ENCODE results near the gene FREM2.

Gene FREM2, protein sequence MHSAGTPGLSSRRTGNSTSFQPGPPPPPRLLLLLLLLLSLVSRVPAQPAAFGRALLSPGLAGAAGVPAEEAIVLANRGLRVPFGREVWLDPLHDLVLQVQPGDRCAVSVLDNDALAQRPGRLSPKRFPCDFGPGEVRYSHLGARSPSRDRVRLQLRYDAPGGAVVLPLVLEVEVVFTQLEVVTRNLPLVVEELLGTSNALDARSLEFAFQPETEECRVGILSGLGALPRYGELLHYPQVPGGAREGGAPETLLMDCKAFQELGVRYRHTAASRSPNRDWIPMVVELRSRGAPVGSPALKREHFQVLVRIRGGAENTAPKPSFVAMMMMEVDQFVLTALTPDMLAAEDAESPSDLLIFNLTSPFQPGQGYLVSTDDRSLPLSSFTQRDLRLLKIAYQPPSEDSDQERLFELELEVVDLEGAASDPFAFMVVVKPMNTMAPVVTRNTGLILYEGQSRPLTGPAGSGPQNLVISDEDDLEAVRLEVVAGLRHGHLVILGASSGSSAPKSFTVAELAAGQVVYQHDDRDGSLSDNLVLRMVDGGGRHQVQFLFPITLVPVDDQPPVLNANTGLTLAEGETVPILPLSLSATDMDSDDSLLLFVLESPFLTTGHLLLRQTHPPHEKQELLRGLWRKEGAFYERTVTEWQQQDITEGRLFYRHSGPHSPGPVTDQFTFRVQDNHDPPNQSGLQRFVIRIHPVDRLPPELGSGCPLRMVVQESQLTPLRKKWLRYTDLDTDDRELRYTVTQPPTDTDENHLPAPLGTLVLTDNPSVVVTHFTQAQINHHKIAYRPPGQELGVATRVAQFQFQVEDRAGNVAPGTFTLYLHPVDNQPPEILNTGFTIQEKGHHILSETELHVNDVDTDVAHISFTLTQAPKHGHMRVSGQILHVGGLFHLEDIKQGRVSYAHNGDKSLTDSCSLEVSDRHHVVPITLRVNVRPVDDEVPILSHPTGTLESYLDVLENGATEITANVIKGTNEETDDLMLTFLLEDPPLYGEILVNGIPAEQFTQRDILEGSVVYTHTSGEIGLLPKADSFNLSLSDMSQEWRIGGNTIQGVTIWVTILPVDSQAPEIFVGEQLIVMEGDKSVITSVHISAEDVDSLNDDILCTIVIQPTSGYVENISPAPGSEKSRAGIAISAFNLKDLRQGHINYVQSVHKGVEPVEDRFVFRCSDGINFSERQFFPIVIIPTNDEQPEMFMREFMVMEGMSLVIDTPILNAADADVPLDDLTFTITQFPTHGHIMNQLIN (N-terminal part only)
- 0 reads per million in 3 donors for total RNA-seq

DNA sequence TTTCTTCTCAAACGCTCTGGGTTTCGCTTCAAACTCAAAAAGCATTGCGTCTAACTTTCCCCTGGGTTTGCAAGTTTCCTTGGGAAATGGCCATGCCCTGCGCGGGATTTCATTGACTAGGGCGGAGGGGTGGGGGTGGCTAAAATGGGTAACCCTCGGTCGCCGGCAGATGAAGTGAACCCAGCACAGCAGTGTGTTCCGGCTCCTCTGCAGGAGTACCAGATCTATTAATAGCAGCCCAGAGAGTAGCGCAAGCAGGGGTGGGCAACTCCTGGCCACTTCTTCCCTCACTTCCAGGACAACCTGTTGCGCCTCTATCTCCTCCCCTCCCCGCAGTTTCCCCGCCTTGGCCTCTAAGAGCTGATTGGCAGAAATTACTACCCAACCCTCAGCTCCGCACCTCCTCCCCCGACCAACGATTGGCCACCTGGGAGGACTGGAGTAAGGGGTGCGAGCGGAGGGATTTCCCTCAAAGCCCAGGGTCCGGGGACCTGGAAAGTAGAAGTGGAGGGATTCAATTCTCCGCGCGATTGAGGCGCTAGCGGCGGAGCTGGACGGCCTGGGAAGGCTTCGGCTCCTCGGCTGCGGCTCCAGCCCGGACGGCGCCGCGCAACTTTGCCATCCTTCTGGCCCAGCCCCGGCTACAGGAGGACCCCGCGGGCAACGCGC lies at the start of gene FREM2:
Gene FREM2, plus strand, starts transcription at position 501 of the 669 bp plus-strand sequence. CDS start 268 bp downstream, outside the sequence.
- peaks cover 9% of the 10 kb centered on the region for H3K27me3 ChIP-seq (replicated peaks; ENCODE audit: control insufficient read depth, insufficient read depth, low read length, poor library complexity, severe bottlenecking)
- H3K36me3 ChIP-seq (ENCODE audit: control insufficient read depth, insufficient read depth, low read length): no peaks in the 10 kb centered on the region
- no peaks in the 10 kb centered on the region for H3K9me3 ChIP-seq (ENCODE audit: control insufficient read depth, low read length)
- H3K4me1 ChIP-seq (ENCODE audit: control insufficient read depth, insufficient read depth, low read length, poor library complexity, severe bottlenecking): no peaks in the 10 kb centered on the region
- no peak for DNase-seq
- no peak within 1 kb of the TSS for H3K4me3 ChIP-seq (ENCODE audit: insufficient read depth, low read depth, low read length, poor library complexity, severe bottlenecking)
- H3K27ac ChIP-seq (ENCODE audit: insufficient read depth, low read length, poor library complexity, severe bottlenecking): no peak within 1 kb of the TSS

GRCh38 chr13:38637576-38637975 lies 49.3 kb upstream of the FREM2 start:
- Histone ChIP-seq H3K27ac (ENCODE audit: insufficient read depth, low read length, poor library complexity, severe bottlenecking) (no peak overlapping the region), H3K36me3 (ENCODE audit: control insufficient read depth, insufficient read depth, low read length) (no peaks in the 10 kb centered on the region), H3K9me3 (ENCODE audit: control insufficient read depth, low read length) (no peaks in the 10 kb centered on the region), H3K4me3 (ENCODE audit: insufficient read depth, low read depth, low read length, poor library complexity, severe bottlenecking) (no peak overlapping the region), H3K4me1 (ENCODE audit: control insufficient read depth, insufficient read depth, low read length, poor library complexity, severe bottlenecking) (no peaks in the 10 kb centered on the region), H3K27me3 (replicated peaks; ENCODE audit: control insufficient read depth, insufficient read depth, low read length, poor library complexity, severe bottlenecking) (no peaks in the 10 kb centered on the region)
- no peak for DNase-seq

DNA sequence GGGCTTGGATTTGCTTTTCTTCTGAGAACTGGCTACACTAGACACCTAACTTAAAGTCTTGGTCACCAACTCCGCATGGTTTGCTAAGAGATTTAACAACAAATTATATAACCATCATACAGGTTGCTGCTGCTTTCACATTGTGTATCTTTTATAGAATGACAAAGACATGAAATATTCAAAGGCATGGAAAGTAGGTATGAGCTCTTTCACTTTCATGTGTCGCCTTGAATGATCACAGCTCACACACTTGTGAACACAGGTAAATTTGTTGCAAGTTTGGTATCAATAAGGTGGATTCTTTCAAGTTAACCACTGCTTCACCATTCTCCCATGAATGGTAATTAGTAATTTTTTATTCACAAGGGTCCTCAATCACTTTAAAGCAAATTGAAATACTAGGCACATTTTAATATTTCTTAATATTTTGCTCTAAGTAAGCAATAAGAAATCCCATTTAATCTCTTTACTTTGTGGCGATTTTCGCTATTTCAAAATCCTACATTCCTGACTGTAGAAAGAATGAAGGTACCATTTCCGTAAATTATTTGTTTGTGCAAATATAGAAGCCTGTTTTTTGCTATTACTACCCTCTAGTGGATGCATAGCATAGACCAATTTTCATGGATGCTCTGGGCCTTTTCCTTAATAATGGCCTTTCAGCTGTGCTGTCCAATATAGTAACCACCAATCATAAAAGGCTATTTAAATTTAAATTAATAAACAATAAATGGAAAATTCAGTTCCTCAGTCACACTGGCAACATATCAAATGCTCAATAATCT lies 45.5 kb upstream of the FREM2 start:
- no peaks in the 10 kb centered on the region for H3K36me3 ChIP-seq (ENCODE audit: control insufficient read depth, insufficient read depth, low read length)
- H3K9me3 ChIP-seq (ENCODE audit: control insufficient read depth, low read length): no peaks in the 10 kb centered on the region
- no peak for DNase-seq
- no peak overlapping the region for H3K27ac ChIP-seq (ENCODE audit: insufficient read depth, low read length, poor library complexity, severe bottlenecking)
- no peaks in the 10 kb centered on the region for H3K27me3 ChIP-seq (replicated peaks; ENCODE audit: control insufficient read depth, insufficient read depth, low read length, poor library complexity, severe bottlenecking)
- no peak overlapping the region for H3K4me3 ChIP-seq (ENCODE audit: insufficient read depth, low read depth, low read length, poor library complexity, severe bottlenecking)
- no peaks in the 10 kb centered on the region for H3K4me1 ChIP-seq (ENCODE audit: control insufficient read depth, insufficient read depth, low read length, poor library complexity, severe bottlenecking)

GRCh38 chr13:38647312-38647711 lies 39.6 kb upstream of the FREM2 start:
- H3K9me3 ChIP-seq (ENCODE audit: control insufficient read depth, low read length): no peaks in the 10 kb centered on the region
- no peak for DNase-seq
- no peaks in the 10 kb centered on the region for H3K27me3 ChIP-seq (replicated peaks; ENCODE audit: control insufficient read depth, insufficient read depth, low read length, poor library complexity, severe bottlenecking)
- H3K4me3 ChIP-seq (ENCODE audit: insufficient read depth, low read depth, low read length, poor library complexity, severe bottlenecking): no peak overlapping the region
- no peaks in the 10 kb centered on the region for H3K4me1 ChIP-seq (ENCODE audit: control insufficient read depth, insufficient read depth, low read length, poor library complexity, severe bottlenecking)
- H3K36me3 ChIP-seq (ENCODE audit: control insufficient read depth, insufficient read depth, low read length): no peaks in the 10 kb centered on the region
- H3K27ac ChIP-seq (ENCODE audit: insufficient read depth, low read length, poor library complexity, severe bottlenecking): no peak overlapping the region

- no peak overlapping the region for H3K27ac ChIP-seq (ENCODE audit: insufficient read depth, low read length, poor library complexity, severe bottlenecking)
- DNase-seq: no peak
- no peaks in the 10 kb centered on the region for H3K36me3 ChIP-seq (ENCODE audit: control insufficient read depth, insufficient read depth, low read length)
- H3K4me1 ChIP-seq (ENCODE audit: control insufficient read depth, insufficient read depth, low read length, poor library complexity, severe bottlenecking): no peaks in the 10 kb centered on the region
- H3K27me3 ChIP-seq (replicated peaks; ENCODE audit: control insufficient read depth, insufficient read depth, low read length, poor library complexity, severe bottlenecking): no peaks in the 10 kb centered on the region
- no peaks in the 10 kb centered on the region for H3K9me3 ChIP-seq (ENCODE audit: control insufficient read depth, low read length)
- H3K4me3 ChIP-seq (ENCODE audit: insufficient read depth, low read depth, low read length, poor library complexity, severe bottlenecking): no peak overlapping the region
These were observed 38.0 kb upstream of the FREM2 start for GRCh38 chr13:38648912-38649311.

GRCh38 chr13:38656699-38657098 lies 30.2 kb upstream of the FREM2 start:
- H3K9me3 ChIP-seq (ENCODE audit: control insufficient read depth, low read length): no peaks in the 10 kb centered on the region
- H3K4me1 ChIP-seq (ENCODE audit: control insufficient read depth, insufficient read depth, low read length, poor library complexity, severe bottlenecking): no peaks in the 10 kb centered on the region
- no peak overlapping the region for H3K4me3 ChIP-seq (ENCODE audit: insufficient read depth, low read depth, low read length, poor library complexity, severe bottlenecking)
- H3K27me3 ChIP-seq (replicated peaks; ENCODE audit: control insufficient read depth, insufficient read depth, low read length, poor library complexity, severe bottlenecking): no peaks in the 10 kb centered on the region
- no peak overlapping the region for H3K27ac ChIP-seq (ENCODE audit: insufficient read depth, low read length, poor library complexity, severe bottlenecking)
- no peak for DNase-seq
- H3K36me3 ChIP-seq (ENCODE audit: control insufficient read depth, insufficient read depth, low read length): no peaks in the 10 kb centered on the region

GRCh38 chr13:38657191-38657590 lies 29.7 kb upstream of the FREM2 start:
- no peak for DNase-seq
- no peaks in the 10 kb centered on the region for H3K4me1 ChIP-seq (ENCODE audit: control insufficient read depth, insufficient read depth, low read length, poor library complexity, severe bottlenecking)
- no peaks in the 10 kb centered on the region for H3K27me3 ChIP-seq (replicated peaks; ENCODE audit: control insufficient read depth, insufficient read depth, low read length, poor library complexity, severe bottlenecking)
- H3K4me3 ChIP-seq (ENCODE audit: insufficient read depth, low read depth, low read length, poor library complexity, severe bottlenecking): no peak overlapping the region
- no peak overlapping the region for H3K27ac ChIP-seq (ENCODE audit: insufficient read depth, low read length, poor library complexity, severe bottlenecking)
- no peaks in the 10 kb centered on the region for H3K36me3 ChIP-seq (ENCODE audit: control insufficient read depth, insufficient read depth, low read length)
- no peaks in the 10 kb centered on the region for H3K9me3 ChIP-seq (ENCODE audit: control insufficient read depth, low read length)

GRCh38 chr13:38658906-38659305 lies 28.0 kb upstream of the FREM2 start:
- Histone ChIP-seq H3K4me1 (ENCODE audit: control insufficient read depth, insufficient read depth, low read length, poor library complexity, severe bottlenecking) (no peaks in the 10 kb centered on the region), H3K27ac (ENCODE audit: insufficient read depth, low read length, poor library complexity, severe bottlenecking) (no peak overlapping the region), H3K36me3 (ENCODE audit: control insufficient read depth, insufficient read depth, low read length) (no peaks in the 10 kb centered on the region), H3K27me3 (replicated peaks; ENCODE audit: control insufficient read depth, insufficient read depth, low read length, poor library complexity, severe bottlenecking) (no peaks in the 10 kb centered on the region), H3K9me3 (ENCODE audit: control insufficient read depth, low read length) (no peaks in the 10 kb centered on the region), H3K4me3 (ENCODE audit: insufficient read depth, low read depth, low read length, poor library complexity, severe bottlenecking) (no peak overlapping the region)
- no peak for DNase-seq
